Measurements from ENCODE around the gene TMED9. TPM values are rescaled to one million over a fixed set of nuclear protein-coding genes. Genes with fewer than 3 reads are reported as not detected.

The TMED9 gene
- total RNA-seq, 1 donor from 2014 or later, result 146 TPM

GRCh38 chr5:177604656-177605055, 12.7 kb downstream of the TMED9 start:
- no peak for DNase-seq (ENCODE audit: low spot score in 2 of 2, unreplicated experiment in 2 of 2)
- no peak for TF ChIP-seq CTCF (IDR thresholded peaks at IDR 0.05; ENCODE audit: unreplicated experiment)
- Mint-ChIP-seq H3K27me3 (ENCODE audit: low read depth) (no peaks in the 10 kb centered on the region), H3K36me3 (no peaks in the 10 kb centered on the region), H3K9me3 (no peaks in the 10 kb centered on the region), H3K27ac (no peak overlapping the region), H3K4me1 (peaks cover 15% of the 10 kb centered on the region), H3K4me3 (no peak overlapping the region)

DNA sequence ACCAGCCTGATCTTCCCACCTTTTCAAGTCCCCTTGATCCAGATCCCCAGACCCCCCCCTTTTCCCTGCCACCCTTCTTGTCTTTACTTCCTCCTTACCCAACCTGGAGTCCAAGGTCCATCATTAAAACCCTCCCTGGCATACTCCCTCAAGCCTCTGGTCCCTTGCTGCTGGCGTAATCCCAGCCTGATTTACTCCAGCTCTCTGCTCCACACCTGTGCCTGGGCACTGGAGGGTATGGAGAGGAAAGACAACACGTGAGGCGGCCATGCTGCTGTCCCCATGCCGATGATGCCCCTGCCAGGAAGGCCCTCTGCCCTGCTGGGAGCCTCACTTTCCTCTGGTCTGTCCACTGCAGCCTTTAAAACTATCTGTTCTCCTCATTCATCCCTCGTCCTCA, 13.1 kb downstream of the TMED9 start:
- no peaks in the 10 kb centered on the region for H3K36me3 Mint-ChIP-seq
- no peaks in the 10 kb centered on the region for H3K27me3 Mint-ChIP-seq (ENCODE audit: low read depth)
- DNase-seq (ENCODE audit: low spot score in 2 of 2, unreplicated experiment in 2 of 2), result no peak
- H3K27ac Mint-ChIP-seq, result no peak overlapping the region
- no peak for TF ChIP-seq CTCF (IDR thresholded peaks at IDR 0.05; ENCODE audit: unreplicated experiment)
- no peak overlapping the region for H3K4me3 Mint-ChIP-seq
- H3K9me3 Mint-ChIP-seq, result no peaks in the 10 kb centered on the region
- H3K4me1 Mint-ChIP-seq, result peaks cover 15% of the 10 kb centered on the region

DNA sequence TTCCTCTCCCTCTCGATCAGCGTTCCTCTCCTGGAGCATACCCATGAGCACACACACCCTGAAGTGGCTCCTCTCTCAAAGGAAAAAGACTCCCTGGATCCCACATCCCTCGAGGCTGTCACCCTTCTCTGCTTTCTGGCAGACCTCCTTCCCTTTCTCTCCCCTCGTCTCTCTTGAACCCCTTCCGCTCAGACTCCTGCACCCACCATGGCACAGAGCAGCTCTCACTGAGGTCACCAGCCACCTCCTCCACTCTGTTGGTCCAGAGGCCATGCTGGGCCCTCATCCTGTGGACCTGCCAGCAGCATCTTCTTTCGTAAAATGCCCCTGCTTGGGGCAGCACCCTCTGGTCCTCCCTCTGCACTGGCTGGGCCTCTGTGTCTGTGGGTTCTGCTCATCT, 13.7 kb downstream of the TMED9 start:
- no peaks in the 10 kb centered on the region for H3K9me3 Mint-ChIP-seq
- H3K27me3 Mint-ChIP-seq (ENCODE audit: low read depth), result no peaks in the 10 kb centered on the region
- no peaks in the 10 kb centered on the region for H3K36me3 Mint-ChIP-seq
- peaks cover 12% of the 10 kb centered on the region for H3K4me1 Mint-ChIP-seq
- no peak overlapping the region for H3K27ac Mint-ChIP-seq
- TF ChIP-seq CTCF (IDR thresholded peaks at IDR 0.05; ENCODE audit: unreplicated experiment), result no peak
- no peak for DNase-seq (ENCODE audit: low spot score in 2 of 2, unreplicated experiment in 2 of 2)
- no peak overlapping the region for H3K4me3 Mint-ChIP-seq

DNA sequence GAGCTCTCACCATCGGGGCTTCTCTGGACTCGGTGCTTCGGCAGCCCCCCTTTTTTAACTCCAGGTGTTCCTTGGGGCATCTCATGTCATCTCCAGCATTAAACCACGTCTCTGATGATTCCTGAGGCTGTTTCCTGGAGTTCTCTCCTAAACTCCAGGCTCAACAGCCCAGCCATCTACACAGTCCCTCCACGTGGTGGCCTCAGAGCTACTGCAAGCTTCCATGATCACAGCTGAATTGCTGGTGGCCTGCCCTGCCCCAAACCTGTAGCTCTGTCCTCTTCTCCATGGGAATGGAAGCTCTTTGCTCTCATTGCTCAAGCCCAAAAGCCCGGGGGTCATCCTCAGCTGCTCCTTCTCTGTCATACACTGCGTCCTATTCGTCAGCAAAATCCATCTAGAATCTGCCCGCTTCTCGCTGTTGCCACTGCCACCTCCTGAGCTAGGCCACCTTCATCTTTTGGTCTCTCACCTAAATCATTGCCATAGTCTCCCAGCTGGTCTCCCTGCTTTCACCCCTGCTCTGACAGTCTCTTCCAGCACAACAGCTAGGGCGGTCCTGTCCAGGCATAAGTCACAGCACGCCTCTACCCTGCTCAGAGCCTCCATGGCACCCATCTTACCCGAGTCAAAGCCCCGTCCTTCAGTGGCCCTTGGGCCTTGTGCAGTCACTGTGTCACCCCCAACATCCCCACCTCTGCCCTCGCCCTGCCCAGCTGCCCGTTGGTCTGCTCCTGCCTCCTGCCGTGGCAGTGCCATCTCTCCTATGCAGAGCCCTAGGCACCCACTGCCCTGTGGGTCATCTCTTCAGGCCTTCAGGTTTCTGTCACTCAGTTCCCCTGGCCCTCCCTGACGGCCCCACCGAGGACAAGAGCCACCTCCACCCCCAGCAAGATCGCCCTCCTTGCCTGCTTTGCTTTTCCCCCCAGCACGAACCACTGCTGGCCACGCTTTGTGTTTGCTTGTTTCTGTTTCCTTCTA, 14.4 kb downstream of the TMED9 start:
- Mint-ChIP-seq H3K4me3 (no peak overlapping the region), H3K27ac (no peak overlapping the region), H3K27me3 (ENCODE audit: low read depth) (no peaks in the 10 kb centered on the region), H3K4me1 (peaks cover 5% of the 10 kb centered on the region), H3K9me3 (no peaks in the 10 kb centered on the region), H3K36me3 (no peaks in the 10 kb centered on the region)
- no peak for TF ChIP-seq CTCF (IDR thresholded peaks at IDR 0.05; ENCODE audit: unreplicated experiment)
- DNase-seq (ENCODE audit: low spot score in 2 of 2, unreplicated experiment in 2 of 2), result no peak

GRCh38 chr5:177607115-177607451, 15.1 kb downstream of the TMED9 start:
- H3K27ac Mint-ChIP-seq, result peak overlapping the region; percentile 50
- DNase-seq (ENCODE audit: low spot score in 2 of 2, unreplicated experiment in 2 of 2), result no peak
- H3K27me3 Mint-ChIP-seq (ENCODE audit: low read depth), result no peaks in the 10 kb centered on the region

More at GRCh38 chr5:177607115-177607451, 15.1 kb downstream of the TMED9 start:
- H3K4me1 Mint-ChIP-seq, result peaks cover 2% of the 10 kb centered on the region
- no peaks in the 10 kb centered on the region for H3K9me3 Mint-ChIP-seq
- TF ChIP-seq CTCF (IDR thresholded peaks at IDR 0.05; ENCODE audit: unreplicated experiment), result no peak
- no peaks in the 10 kb centered on the region for H3K36me3 Mint-ChIP-seq
- H3K4me3 Mint-ChIP-seq, result no peak overlapping the region

Data from mesothelial cell of epicardium (in vitro differentiated cells).